GOT3 (cell line): ENCODE data around the gene ABCD3.
"Not testable (repeated sequence)": the region's sequence is repeated elsewhere in the genome, so short reads cannot be mapped to it uniquely, and the experiment has no call there.

Experiments
- DNase-seq: peaks from one replicate; lab custom pipeline; 2025; ENCODE audit warnings: mixed read lengths; lab: John Stamatoyannopoulos, UW

The ABCD3 gene

DNA sequence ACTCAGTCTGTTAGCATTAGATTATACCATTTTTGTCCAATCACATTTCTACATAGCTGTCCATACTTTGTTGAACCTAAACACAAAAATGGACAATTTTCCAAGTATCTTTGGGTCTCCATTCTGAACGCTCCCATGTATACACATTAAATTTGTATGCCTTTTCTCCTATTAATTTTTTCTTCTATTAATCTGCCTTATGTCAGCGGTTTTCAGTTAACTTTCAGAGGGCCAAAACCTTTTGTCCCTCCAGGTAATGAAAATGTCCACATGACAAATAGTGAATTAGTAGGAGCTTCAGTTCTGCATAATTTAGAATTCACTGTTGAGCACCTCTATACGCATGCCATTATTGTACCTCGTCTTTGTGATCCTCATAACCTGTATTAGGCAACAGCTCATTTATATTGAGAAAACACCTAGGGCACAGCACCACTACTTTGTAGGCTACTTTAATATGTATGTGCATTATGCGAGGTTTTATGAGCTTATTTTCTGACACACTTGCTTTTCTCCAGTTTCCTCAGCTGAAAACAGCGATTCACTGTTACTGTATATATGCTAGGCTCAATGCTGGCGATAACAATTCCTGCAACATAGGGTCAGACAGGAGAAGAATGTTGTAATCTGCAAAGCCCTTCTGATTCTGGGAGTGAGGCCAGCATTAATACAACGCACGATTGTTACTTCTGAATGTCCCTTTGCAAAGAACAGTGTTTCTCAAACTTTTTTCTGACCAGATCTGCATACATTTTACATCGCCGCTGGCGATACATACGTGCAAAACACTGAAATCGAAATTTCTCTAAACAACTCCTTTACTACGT lies 1.1 kb upstream of the ABCD3 start:
- no peak for DNase-seq

DNA sequence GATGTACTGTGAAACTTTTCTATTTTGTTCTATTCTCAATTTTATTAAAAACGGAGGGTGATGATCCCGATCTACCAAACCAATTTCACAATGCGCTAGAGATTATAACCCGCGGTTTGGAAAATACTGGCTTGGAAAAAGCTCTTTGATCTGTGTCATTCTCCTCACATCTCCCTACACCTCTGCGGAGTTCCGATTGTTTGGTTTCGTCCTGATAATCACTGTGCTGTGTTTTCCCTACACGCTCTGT lies 536 bp upstream of the ABCD3 start:
- DNase-seq = no peak

DNA sequence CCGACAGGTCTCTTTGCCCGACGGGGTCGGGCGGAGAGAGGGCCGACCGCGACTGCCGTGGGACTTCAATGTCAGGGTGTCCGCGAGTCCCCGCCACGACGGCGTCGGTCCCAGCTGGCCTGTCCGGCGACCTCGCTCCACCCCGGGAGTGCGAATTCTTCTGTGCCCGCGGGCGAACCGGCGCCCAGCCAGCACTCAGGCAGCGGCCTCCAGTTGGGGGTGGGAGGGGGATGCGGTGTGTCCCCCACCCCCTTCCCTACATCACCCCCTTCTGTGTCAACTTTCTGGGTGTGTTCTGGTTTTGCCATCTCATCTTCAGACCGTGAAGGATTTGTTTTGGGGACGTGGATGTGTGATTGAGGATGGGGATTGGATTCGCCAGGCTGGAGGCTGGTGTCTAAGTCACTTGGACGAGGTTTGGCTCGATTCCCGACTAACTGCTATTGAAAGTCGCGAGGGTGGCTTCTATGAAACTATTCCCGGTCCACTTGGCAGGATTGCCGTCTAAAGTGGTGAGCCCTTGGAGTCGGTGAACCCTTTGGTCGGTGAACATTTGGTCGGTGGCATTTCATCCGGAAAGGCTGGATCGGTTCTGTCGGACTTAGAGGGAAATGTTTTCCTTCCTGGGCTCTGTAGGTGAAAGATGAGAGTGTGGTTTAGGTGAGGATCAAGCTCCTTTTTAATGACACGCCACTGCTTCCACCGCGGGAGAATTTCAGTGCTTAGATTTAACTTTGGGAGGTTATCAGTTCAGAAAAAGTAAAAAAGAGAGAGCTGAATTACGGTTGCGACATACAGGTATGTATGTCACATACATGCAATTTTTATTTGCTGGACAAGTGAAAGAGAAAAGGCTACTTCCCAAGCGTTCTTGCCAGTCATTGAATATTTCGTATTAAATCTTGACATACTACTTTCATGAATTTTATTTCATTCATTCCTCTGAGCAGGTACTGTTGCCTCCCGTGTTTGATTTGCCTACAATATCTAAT lies 771 bp downstream of the ABCD3 start:
- no peak for DNase-seq

DNA sequence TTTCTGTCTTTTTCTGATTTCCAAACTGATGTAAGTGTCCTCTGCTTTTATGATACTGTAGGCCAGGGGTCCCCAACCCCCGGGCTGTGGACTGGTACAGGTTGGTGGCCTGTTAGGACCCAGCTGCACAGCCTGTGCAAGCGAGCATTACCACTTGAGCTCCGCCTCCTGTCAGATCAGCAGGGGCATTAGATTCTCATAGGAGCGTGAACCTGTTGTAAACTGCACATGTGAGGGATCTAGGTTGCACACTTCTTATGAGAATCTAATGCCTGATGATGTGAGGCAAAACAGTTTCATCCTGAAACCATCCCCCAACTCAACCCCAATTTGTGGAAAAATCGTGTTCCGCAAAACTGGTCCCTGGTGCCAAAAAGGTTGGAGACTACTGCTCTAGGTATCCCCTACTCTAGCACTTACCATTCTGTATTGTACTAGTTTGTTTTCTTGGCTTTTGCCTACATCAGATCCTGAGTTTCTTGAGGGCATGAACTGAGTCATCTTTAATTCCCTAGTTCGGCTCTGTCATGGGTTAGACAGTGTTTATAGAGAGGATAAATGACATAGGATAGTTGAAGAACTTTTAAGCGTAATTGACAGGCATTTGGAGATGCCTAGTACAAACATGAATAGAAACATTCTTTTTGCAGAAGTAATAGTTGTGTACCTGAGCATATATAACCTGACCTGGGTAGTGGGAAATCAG lies 4.1 kb downstream of the ABCD3 start:
- no peak for DNase-seq

DNA sequence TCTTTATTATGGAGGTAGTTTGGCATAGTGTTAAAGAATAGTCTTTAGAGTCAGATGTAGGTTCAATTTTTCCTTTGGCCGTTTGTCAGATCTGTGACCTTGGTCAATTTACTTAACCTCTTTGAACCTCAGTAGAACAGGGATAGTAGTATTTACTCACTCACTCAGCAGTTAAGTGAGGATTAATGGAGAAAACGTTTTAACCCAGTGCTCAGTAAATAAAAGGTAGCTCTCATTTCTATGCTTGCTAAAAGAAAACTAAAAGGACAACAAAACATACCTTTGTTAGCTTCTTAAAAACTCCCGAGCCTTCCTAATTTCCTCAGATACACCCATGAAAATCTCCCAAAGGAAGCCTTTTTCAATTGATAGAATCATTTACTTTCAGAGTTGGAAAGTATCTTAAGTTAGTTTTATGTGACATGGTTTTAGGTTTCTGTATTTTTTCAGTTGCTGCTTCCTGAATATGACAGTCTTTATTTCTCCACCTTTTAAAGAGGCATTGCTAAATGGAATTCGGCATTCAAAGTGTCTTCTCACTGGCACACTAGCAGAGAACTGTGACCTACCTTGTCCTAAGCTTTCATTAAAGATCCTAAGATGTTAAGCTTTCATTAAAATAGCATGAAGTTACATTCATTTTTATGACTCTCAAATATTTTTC lies 7.8 kb downstream of the ABCD3 start:
- DNase-seq = no peak

DNA sequence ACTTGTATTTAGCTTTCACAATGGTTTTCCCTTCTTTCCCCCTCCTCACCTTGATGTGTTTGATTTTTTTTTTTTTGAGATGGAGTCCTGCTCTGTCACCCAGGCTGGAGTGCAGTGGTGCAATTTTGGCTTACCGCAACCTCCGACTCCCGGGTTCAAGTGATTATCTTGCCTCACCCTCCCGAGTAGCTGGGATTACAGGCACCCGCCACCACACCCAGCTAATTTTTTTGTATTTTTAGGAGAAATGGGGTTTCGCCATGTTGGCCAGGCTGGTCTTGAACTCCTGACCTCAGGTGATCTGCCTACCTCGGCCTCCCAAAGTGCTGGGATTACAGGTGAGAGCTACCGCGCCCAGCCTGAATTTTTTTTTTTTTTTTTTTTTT lies 8.3 kb downstream of the ABCD3 start:
- DNase-seq = not testable (repeated sequence)

DNA sequence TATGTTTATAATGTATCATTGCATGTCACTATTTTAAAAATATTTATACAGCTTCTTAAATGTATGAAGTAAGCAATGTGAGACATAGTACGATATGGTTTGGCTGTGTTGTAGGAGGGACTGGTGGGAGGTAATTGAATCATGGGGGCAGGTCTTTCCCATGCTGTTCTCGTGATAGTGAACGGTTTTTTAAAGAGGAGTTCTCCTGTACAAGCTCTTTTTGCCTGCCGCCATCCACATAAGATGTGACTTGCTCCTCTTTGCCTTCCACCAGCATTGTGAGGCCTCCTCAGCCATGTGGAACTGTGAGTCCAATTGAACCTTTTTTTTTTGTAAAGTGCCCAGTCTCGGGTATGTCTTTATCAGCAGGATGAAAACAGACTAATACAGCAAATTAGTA lies 10.3 kb downstream of the ABCD3 start:
- no peak for DNase-seq

DNA sequence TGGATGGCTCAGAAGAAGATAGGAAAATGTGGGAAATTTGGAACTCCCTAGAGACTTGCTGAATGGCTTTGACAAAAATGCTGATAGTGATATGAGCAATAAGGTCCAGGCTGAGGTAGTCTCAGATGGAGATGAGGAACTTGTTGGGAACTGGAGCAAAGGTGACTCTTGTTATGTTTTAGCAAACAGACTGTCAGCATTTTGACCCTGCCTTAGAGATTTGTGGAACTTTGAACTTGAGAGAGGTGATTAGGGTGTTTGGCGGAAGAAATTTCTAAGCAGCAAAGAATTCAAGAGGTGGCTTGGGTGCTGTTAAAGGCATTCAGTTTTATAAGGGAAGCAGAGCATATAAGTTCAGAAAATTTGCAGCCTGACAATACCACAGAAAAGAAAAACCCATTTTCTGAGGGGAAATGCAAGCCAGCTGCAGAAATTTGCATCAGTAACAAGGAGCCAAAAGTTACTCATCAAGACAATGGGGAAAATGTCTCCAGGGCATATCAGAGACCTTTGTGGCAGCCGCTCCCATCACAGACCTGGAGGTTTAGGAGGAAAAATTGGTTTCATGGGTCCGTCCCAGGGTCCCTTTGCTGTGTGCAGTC lies 10.8 kb downstream of the ABCD3 start:
- DNase-seq = not testable (repeated sequence)

DNA sequence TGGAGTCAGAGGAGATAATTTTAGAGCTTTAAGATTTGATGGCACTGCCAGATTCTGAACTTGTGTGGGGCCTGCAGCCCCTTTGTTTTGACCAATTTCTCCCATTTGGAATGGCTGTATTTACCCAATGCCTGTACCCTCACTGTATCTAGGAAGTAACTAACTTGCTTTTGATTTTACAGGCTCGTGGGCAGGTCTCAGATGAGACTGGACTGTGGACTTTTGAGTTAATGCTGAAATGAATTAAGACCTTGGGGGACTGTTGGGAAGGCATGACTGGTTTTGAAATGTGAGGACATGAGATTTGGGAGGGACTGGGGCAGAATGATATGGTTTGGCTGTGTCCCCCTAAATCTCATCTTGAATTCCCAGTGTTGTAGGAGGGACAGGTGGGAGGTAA lies 11.9 kb downstream of the ABCD3 start:
- DNase-seq = not testable (repeated sequence)

DNA sequence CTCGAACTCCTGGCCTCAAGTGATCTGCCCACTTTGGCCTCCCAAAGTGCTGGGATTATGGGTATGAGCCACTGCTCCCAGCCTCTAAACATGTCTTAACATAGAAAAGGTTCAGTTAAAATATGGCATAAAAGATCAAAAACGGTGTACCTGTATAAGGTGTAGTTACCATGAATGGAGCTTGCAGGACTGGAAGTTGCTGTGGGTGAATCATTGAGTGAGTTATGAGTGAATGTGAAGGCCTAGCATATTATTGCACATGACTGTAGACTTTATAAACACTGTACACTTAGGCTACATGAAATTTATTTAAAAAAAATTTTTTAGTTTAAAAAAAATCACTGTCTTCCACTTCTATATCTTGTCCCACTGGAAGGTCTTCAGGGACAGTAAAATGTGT lies 15.7 kb downstream of the ABCD3 start:
- no peak for DNase-seq

DNA sequence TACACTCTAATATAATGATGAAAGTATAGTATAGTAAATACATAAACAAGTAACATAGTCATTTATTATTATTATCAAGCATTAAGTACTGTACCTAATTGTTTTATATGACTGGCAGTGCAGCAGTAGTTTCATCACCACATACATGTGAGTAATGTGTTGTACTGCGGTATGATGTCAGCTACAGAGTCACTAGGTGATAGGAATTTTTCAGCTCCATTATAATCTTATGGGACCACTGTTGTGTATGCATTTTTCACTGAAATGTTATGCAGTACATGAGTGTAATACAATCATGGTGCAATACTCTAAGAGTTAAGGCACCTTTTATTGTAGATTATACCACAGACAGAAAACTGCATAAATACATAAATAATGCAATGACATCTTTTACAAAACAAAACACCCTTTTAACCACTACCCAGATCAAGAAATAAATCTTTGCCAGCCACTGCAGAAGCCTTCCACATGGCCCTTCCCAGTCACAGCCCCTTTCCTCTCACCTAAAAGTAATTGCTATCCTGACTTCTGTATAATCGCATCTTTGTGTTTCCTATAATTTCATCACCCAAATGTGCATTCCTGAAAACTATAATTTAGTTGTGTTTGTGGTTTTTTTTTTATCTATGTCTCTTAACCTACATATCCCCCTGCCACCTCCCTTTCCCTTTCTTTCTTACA lies 16.3 kb downstream of the ABCD3 start:
- DNase-seq = no peak

DNA sequence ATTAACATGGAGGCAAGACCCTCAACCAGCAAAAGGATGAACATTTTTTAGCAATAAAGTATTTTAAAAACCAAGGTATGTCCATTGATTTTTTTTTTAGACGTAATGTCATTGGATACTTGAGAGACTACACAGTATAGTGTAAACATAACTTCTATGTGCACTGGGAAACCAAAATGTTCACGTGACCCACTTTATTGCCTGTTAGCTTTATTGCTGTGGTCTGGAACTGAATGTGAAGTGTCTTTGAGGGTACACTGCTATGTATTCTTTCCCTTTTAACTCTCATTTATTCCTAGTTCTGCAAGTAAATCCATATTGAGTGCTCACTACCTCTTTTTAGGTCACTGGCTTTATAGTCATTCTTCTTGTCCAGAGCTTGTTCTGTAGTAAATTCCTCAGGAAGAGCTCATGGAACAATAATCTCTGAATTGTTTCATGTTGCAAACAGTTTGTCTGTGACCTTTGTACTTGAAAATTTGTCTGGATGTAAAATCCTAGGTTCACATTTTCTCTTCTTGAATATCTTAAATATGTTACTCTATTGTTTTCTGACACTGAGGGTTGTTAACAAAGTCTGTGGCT lies 20.6 kb downstream of the ABCD3 start:
- no peak for DNase-seq

DNA sequence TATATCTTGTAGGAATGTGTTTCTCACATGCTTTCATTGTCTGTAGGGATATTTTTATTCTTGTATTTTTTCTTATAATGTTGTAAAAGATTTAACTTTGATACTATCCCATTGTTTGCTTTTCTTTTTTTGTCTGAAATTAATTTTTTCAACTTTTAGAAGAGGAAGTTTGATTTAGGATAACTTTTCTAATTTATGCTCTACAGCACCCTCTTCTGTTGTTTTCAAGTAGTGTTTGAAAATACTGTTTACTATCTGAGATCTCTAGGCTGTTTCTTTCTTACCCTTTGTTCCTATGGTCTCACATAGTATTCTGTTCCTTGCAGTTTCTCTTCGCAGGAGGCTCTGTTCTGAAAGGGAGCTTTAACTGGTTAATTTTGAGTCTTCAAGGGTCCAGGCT lies 21.9 kb downstream of the ABCD3 start:
- DNase-seq = no peak

DNA sequence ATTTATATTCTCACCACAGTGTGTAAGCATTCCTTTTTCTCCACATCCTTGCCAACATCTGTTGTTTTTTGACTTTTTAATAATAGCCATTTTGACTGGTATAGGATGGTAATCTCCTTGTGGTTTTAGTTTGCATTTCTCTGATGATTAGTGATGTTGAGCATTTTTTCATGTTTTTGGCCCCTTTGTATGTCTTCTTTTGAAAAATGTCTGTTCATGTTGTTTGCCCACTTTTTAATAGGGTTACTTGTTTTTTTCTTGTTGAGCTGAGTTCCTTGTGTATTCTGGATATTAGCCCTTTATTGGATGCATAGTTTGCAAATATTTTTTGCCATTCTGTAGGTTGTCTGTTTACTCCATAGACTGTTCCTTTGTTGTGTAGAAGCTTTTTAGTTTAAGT lies 24.9 kb downstream of the ABCD3 start:
- not testable (repeated sequence) for DNase-seq

DNA sequence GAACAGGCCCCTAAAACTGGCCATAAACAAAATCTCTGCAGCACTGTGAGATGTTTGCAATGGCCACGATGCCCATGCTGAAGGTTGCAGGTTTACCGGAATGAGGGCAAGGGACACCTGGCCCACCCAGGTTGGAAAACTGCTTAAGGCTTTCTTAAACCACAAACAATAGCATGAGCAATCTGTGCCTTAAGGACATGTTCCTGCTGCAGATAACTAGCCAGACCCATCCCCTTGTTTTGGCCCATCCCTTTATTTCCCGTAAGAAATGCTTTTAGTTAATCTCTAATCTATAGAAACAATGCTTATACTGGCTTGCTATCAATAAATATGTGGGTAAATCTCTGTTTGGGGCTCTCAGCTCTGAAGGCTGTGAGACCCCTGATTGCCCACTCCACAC lies 26.6 kb downstream of the ABCD3 start:
- DNase-seq = not testable (repeated sequence)

DNA sequence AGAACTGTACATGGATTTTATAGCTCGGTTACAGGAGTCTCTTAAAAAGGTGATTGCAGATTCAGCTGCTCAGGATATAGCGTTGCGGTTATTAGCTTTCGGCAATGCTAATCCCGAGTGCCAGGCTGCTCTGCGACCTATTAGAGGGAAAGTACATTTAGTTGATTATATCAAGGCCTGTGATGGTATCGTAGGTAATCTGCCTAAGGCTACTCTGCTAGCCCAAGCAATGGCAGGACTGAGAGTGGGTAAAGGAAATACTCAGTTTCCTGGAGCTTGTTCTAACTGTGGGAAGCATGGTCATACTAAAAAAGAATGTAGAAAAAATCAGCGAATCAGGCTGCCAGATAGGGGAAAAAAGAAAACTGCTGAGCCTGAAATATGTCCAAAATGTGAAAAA lies 27.5 kb downstream of the ABCD3 start:
- DNase-seq = not testable (repeated sequence)

DNA sequence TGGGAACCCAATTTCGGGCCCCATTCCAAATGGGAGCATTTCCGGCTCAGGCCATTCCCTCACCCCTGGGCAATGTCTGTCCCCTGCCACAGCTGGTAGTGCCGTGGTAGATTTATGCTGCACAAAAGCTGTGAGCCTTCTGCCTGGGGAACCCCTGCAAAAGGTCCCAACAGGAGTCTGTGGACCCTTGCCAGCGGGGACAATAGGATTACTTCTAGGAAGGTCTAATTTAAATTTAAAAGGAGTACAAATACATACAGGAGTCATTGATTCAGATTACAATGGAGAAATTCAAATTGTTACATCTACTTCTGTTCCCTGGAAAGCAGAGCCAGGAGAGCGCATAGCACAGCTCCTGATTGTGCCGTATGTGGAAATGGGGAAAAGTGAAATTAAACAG lies 28.0 kb downstream of the ABCD3 start:
- not testable (repeated sequence) for DNase-seq

DNA sequence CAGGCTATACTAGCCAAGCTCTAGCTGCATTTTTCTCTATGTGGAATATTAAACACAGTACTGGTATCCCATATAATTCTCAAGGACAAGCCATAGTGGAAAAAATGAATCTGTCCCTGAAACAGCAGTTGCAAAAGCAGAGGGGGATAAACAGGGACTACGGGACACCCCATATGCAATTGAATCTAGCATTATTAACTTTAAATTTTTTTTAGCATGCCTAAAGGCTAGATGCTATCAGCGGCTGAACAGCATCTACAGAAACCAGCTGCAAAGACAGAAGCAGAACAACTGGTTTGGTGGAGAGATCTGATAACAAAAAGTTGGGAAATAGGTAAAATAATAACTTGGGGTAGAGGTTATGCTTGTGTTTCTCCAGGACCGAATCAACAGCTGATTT lies 30.6 kb downstream of the ABCD3 start:
- DNase-seq = not testable (repeated sequence)

DNA sequence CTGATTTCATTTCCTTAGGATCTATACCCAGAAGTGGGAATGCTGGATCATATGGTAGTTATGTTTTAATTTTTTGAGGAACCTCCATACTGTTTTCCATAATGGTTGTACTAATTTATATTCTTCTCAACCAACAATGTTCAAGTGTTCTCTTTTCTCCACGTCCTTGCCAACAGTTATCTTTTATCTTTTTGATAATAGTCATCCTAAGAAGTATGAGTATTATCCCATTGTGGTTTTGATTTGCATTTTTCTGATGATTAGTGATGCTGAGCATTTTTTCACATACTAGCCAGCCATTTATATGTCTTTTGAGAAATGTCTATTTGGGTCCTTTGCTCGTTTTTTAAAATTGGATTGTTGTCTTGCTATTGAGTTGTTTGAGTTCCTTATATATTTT lies 38.5 kb downstream of the ABCD3 start:
- no peak for DNase-seq

DNA sequence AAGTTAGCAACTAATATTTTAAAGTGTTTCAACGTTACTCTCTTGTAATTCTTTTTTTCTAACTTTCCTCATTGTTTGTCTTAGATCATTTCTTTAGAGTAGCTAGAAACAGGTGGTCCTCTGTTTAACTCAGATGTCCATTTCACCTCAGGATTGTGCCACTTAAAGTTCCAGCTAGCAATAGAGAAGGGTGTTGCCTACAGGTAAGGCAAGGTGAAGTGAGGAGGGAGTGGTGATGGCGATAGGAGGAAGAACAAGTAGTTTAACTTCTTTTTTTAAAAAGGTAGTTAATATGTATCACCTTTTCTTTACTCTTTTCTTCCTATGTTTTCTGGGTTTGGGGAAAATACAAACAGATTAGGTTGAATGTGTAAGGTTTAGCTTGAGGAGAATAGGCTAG lies 44.4 kb downstream of the ABCD3 start:
- DNase-seq = no peak
